ENCODE results near the gene PLD2. TPM values are rescaled to one million over a fixed set of nuclear protein-coding genes. Genes with fewer than 3 reads are reported as not detected.
"Not testable (repeated sequence)": the region's sequence is repeated elsewhere in the genome, so short reads cannot be mapped to it uniquely, and the experiment has no call there.

The PLD2 gene
- total and polyA plus RNA-seq, 2 donors (not counting 1 experiment from before 2014, with no cell fraction given), result 53.1 to 69.2 TPM

- 94% methylated on average over 5 of the region's 17 CpGs for WGBS (ENCODE audit: insufficient coverage)
- Mint-ChIP-seq H3K4me3 (no peak overlapping the region), H3K27ac (no peak overlapping the region), H3K27me3 (no peaks in the 10 kb centered on the region), H3K4me1 (peaks cover 14% of the 10 kb centered on the region), H3K9me3 (ENCODE audit: insufficient read depth) (no peaks in the 10 kb centered on the region)
- H3K27me3 ChIP-seq (replicated peaks in 1 of 4; ENCODE audit: control extremely low read depth in 1 of 4, control insufficient read depth in 3 of 4, insufficient read depth in 4 of 4, low read length in 3 of 4), result no peaks in the 10 kb centered on the region
- H3K9ac ChIP-seq (ENCODE audit: low read length), result no peak overlapping the region
- POLR2A ChIA-PET, result interaction anchor here (0.8 kb wide), 1 partner anchor 16 kb away, joined by 4 read pairs; no protein-coding TSS in a partner anchor
- no peak overlapping the region for H3K4me3 ChIP-seq (ENCODE audit: control extremely low read depth in 1 of 5, extremely low read depth in 1 of 5, insufficient read depth in 1 of 5, low read depth in 2 of 5, low read length in 4 of 5)
- ATAC-seq (ENCODE audit: low read depth) (no peak), DNase-seq (no peak)
- peaks cover 75% of the 10 kb centered on the region for H4K20me1 ChIP-seq (ENCODE audit: control insufficient read depth, insufficient read depth, low read length, poor library complexity, severe bottlenecking)
- no peak overlapping the region for H3K27ac ChIP-seq (ENCODE audit: low read length in 2 of 2)
- peaks cover 2 to 31% of the 10 kb centered on the region in 2 experiments for H3K36me3 ChIP-seq (replicated peaks in 1 of 2; ENCODE audit: control extremely low read depth in 1 of 2, control insufficient read depth in 1 of 2, extremely low read depth in 1 of 2, insufficient read depth in 2 of 2, low read length in 1 of 2)
- H3K79me2 ChIP-seq (ENCODE audit: control insufficient read depth, insufficient read depth, low read length), result peaks cover 69% of the 10 kb centered on the region
- no peak overlapping the region for H3K4me2 ChIP-seq (replicated peaks; ENCODE audit: low read depth, low read length, poor library complexity, severe bottlenecking)
- no peaks in the 10 kb centered on the region for H3K9me3 ChIP-seq (ENCODE audit: control extremely low read depth in 1 of 3, control insufficient read depth in 2 of 3, insufficient read depth in 1 of 3, low read length in 2 of 3)
- TF ChIP-seq EZH2 (IDR thresholded peaks at IDR 0.05; ENCODE audit: borderline replicate concordance, insufficient read depth, low read depth, low read length, poor library complexity, severe bottlenecking) (no peak), CTCF (IDR thresholded peaks at IDR 0.05) (no peak)
- no peak overlapping the region for H2AFZ ChIP-seq (ENCODE audit: insufficient read depth, low read depth, low read length, poor library complexity, severe bottlenecking)
- H3K4me1 ChIP-seq (ENCODE audit: control insufficient read depth in 2 of 2, insufficient read depth in 2 of 2, low read length in 2 of 2), result no peaks in the 10 kb centered on the region
- CTCF ChIA-PET, result no interaction called here
- intact Hi-C loops (cut with micrococcal nuclease), result no loop called here
These were observed 49.5 kb downstream of the PLD2 start for GRCh38 chr17:4856271-4856936.

- Histone ChIP-seq H3K36me3 (replicated peaks in 1 of 2; ENCODE audit: control extremely low read depth in 1 of 2, control insufficient read depth in 1 of 2, extremely low read depth in 1 of 2, insufficient read depth in 2 of 2, low read length in 1 of 2) (peaks cover 2 to 31% of the 10 kb centered on the region in 2 experiments), H3K4me2 (replicated peaks; ENCODE audit: low read depth, low read length, poor library complexity, severe bottlenecking) (no peak overlapping the region), H3K9ac (ENCODE audit: low read length) (no peak overlapping the region), H2AFZ (ENCODE audit: insufficient read depth, low read depth, low read length, poor library complexity, severe bottlenecking) (no peak overlapping the region), H3K4me1 (ENCODE audit: control insufficient read depth in 2 of 2, insufficient read depth in 2 of 2, low read length in 2 of 2) (no peaks in the 10 kb centered on the region), H3K79me2 (ENCODE audit: control insufficient read depth, insufficient read depth, low read length) (peaks cover 64% of the 10 kb centered on the region), H4K20me1 (ENCODE audit: control insufficient read depth, insufficient read depth, low read length, poor library complexity, severe bottlenecking) (peaks cover 75% of the 10 kb centered on the region), H3K9me3 (ENCODE audit: control extremely low read depth in 1 of 3, control insufficient read depth in 2 of 3, insufficient read depth in 1 of 3, low read length in 2 of 3) (no peaks in the 10 kb centered on the region), H3K27ac (ENCODE audit: low read length in 2 of 2) (no peak overlapping the region), H3K4me3 (ENCODE audit: control extremely low read depth in 1 of 5, extremely low read depth in 1 of 5, insufficient read depth in 1 of 5, low read depth in 2 of 5, low read length in 4 of 5) (no peak overlapping the region), H3K27me3 (replicated peaks in 1 of 4; ENCODE audit: control extremely low read depth in 1 of 4, control insufficient read depth in 3 of 4, insufficient read depth in 4 of 4, low read length in 3 of 4) (no peaks in the 10 kb centered on the region)
- Mint-ChIP-seq H3K4me3 (no peak overlapping the region), H3K9me3 (ENCODE audit: insufficient read depth) (no peaks in the 10 kb centered on the region), H3K27me3 (no peaks in the 10 kb centered on the region), H3K4me1 (peaks cover 13% of the 10 kb centered on the region), H3K27ac (no peak overlapping the region)
- intact Hi-C loops (cut with micrococcal nuclease), result no loop called here
- TF ChIP-seq EZH2 (IDR thresholded peaks at IDR 0.05; ENCODE audit: borderline replicate concordance, insufficient read depth, low read depth, low read length, poor library complexity, severe bottlenecking) (no peak), CTCF (IDR thresholded peaks at IDR 0.05) (no peak)
- POLR2A ChIA-PET, result no interaction called here
- ATAC-seq (ENCODE audit: low read depth), result no peak
- CTCF ChIA-PET, result no interaction called here
- 99% methylated on average over 7 of the region's 7 CpGs for WGBS (ENCODE audit: insufficient coverage)
- DNase-seq, result no peak
These were observed 50.0 kb downstream of the PLD2 start for GRCh38 chr17:4856937-4857314.

- H3K9me3 Mint-ChIP-seq (ENCODE audit: insufficient read depth); H3K4me1 ChIP-seq (ENCODE audit: control insufficient read depth in 2 of 2, insufficient read depth in 2 of 2, low read length in 2 of 2); DNase-seq; H3K4me1 Mint-ChIP-seq; H3K27ac ChIP-seq (ENCODE audit: low read length in 2 of 2); H3K27me3 Mint-ChIP-seq; ATAC-seq (ENCODE audit: low read depth); H2AFZ ChIP-seq (ENCODE audit: insufficient read depth, low read depth, low read length, poor library complexity, severe bottlenecking); H3K4me3 Mint-ChIP-seq; H3K4me3 ChIP-seq (ENCODE audit: control extremely low read depth in 1 of 5, extremely low read depth in 1 of 5, insufficient read depth in 1 of 5, low read depth in 2 of 5, low read length in 4 of 5); H3K9me3 ChIP-seq (ENCODE audit: control extremely low read depth in 1 of 3, control insufficient read depth in 2 of 3, insufficient read depth in 1 of 3, low read length in 2 of 3); H3K9ac ChIP-seq (ENCODE audit: low read length); H3K27ac Mint-ChIP-seq; H3K4me2 ChIP-seq (replicated peaks; ENCODE audit: low read depth, low read length, poor library complexity, severe bottlenecking); intact Hi-C loops (cut with micrococcal nuclease); H3K27me3 ChIP-seq (replicated peaks in 1 of 4; ENCODE audit: control extremely low read depth in 1 of 4, control insufficient read depth in 3 of 4, insufficient read depth in 4 of 4, low read length in 3 of 4): not testable (repeated sequence)
- WGBS (ENCODE audit: insufficient coverage), result 97% methylated on average over 3 of the region's 7 CpGs
- Histone ChIP-seq H3K79me2 (ENCODE audit: control insufficient read depth, insufficient read depth, low read length) (peaks cover 62% of the 10 kb centered on the region), H4K20me1 (ENCODE audit: control insufficient read depth, insufficient read depth, low read length, poor library complexity, severe bottlenecking) (peaks cover 73% of the 10 kb centered on the region), H3K36me3 (replicated peaks in 1 of 2; ENCODE audit: control extremely low read depth in 1 of 2, control insufficient read depth in 1 of 2, extremely low read depth in 1 of 2, insufficient read depth in 2 of 2, low read length in 1 of 2) (peaks cover 2 to 31% of the 10 kb centered on the region in 2 experiments)
- POLR2A ChIA-PET, result interaction anchor here (0.6 kb wide), 1 partner anchor 13 kb away, joined by 3 read pairs; no protein-coding TSS in a partner anchor
- CTCF ChIA-PET, result interaction anchor here (0.8 kb wide), 2 partner anchors 8 to 22 kb away, joined by 3 to 4 read pairs; no protein-coding TSS in a partner anchor
These were observed 50.4 kb downstream of the PLD2 start for GRCh38 chr17:4857347-4857746.

Data from B cell (primary cell).